IPS DF 6.9 (cell line): Measurements from ENCODE around the gene CDH16.
A peak's percentile ranks its signal among the peaks of the same experiment; 100 is the strongest.
"Not testable (repeated sequence)": the region's sequence is repeated elsewhere in the genome, so short reads cannot be mapped to it uniquely, and the experiment has no call there.

Experiments
- DNase-seq: peaks from one replicate; pipeline ENCODE4 v3.0.0-alpha.2; 2013; ENCODE audit warnings: low read depth, low spot score
- H3K27ac ChIP-seq: one replicate; pipeline ENCODE4 v1.5.1; 2013; ENCODE audit warnings: low read length, control low read depth
- H3K27me3 ChIP-seq: 2 replicates; pipeline ENCODE4 v1.6.1; 2013; ENCODE audit warnings: mild to moderate bottlenecking, low read length; ENCODE audit not compliant: control insufficient read depth, insufficient read depth
- H3K36me3 ChIP-seq: 2 replicates; pipeline ENCODE4 v1.6.1; 2013; ENCODE audit warnings: low read length; ENCODE audit not compliant: control insufficient read depth, insufficient read depth
- H3K4me1 ChIP-seq: 2 replicates; pipeline ENCODE4 v1.6.1; 2013; ENCODE audit warnings: low read length; ENCODE audit not compliant: control insufficient read depth, insufficient read depth
- H3K4me3 ChIP-seq: 2 replicates; pipeline ENCODE4 v1.5.1; 2013; ENCODE audit warnings: mild to moderate bottlenecking, low read length
- H3K9me3 ChIP-seq: 2 replicates; pipeline ENCODE4 v1.6.1; 2013; ENCODE audit warnings: low read length, inconsistent platforms; ENCODE audit not compliant: control insufficient read depth, insufficient read depth
- WGBS: extraction: QIAGEN DNeasy Blood & Tissue Kit; methylation state at CpG from one replicate; pipeline ENCODE4 v1.1.7; 2013; ENCODE audit warnings: mixed read lengths, missing lambda C conversion rate; ENCODE audit not compliant: insufficient read length, insufficient coverage; 5-methylcytosine and 5-hydroxymethylcytosine counted together

CDH16 gene, protein sequence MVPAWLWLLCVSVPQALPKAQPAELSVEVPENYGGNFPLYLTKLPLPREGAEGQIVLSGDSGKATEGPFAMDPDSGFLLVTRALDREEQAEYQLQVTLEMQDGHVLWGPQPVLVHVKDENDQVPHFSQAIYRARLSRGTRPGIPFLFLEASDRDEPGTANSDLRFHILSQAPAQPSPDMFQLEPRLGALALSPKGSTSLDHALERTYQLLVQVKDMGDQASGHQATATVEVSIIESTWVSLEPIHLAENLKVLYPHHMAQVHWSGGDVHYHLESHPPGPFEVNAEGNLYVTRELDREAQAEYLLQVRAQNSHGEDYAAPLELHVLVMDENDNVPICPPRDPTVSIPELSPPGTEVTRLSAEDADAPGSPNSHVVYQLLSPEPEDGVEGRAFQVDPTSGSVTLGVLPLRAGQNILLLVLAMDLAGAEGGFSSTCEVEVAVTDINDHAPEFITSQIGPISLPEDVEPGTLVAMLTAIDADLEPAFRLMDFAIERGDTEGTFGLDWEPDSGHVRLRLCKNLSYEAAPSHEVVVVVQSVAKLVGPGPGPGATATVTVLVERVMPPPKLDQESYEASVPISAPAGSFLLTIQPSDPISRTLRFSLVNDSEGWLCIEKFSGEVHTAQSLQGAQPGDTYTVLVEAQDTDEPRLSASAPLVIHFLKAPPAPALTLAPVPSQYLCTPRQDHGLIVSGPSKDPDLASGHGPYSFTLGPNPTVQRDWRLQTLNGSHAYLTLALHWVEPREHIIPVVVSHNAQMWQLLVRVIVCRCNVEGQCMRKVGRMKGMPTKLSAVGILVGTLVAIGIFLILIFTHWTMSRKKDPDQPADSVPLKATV

DNA sequence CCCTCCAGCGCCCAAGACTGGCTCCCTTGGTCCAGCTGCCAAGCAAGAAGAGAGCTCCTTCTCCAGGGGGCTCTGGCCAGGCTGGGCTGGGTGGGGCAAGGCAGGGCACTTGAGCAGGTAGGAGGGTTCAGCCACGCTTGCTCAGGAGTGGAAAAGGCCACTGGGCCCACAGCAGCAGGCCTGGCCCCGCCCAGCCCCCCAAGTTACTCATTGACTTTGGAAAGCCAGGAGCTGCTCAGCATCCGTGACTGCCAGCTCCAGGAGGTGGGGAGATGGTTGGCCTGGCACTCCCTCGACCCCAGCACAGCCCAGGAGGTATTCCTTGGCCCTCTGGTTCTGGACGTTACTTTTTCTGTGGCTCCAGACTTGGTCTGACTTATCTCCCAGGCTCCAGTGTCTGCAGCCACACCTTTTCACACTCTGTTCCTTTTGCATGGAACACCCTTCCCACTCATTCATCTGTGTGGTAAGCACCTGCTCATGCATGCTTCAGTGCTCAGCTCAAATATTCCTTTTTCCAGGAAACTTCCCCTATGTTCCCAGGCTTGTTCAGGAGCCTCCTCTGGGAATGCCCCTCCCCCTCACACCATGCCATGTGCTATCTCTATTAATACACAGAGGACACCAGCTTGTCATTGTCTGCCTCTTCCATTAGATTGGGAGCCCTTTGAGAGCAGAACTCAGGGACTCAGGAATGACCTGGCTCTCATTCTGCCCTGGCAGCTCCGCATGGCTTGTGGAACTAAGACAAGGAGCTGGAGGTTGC, at the start of gene CDH16:
Gene CDH16 (minus strand): TSS at position 83 of the 766 bp plus-strand sequence. CDS start 820 bp downstream, outside the sequence.
- H3K4me1 ChIP-seq, result no peaks in the 10 kb centered on the region
- H3K9me3 ChIP-seq, result no peaks in the 10 kb centered on the region
- DNase-seq, result no peak
- no peak within 1 kb of the TSS for H3K27ac ChIP-seq
- H3K27me3 ChIP-seq, result peaks cover 2% of the 10 kb centered on the region; the same call in 1 of the 2 replicates
- no peak within 1 kb of the TSS for H3K4me3 ChIP-seq
- no peaks in the 10 kb centered on the region for H3K36me3 ChIP-seq
- WGBS, result no CpG with 5 or more reads among the region's 7 CpGs

DNA sequence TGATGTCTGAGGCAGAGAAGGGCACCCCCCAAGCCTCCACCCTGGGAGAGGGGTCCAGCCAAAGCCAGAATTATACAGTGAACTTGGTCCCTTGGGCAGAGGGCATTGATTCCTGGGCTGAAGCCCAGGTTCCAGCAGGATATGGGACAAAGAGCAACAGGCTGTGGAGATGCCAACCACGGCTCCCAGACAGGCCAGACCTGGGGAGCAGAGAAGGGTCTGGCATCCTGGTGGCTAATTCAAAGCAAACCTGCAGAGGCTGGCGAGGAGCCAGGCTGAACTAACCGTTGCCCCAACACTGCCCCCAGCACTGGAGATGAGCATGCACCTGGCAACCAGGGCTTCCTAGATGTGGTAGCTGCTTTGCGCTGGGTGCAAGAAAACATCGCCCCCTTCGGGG, 45.4 kb upstream of the CDH16 start:
- no peak for DNase-seq
- Histone ChIP-seq H3K9me3 (no peaks in the 10 kb centered on the region), H3K27ac (no peak overlapping the region), H3K4me1 (peaks cover 2% of the 10 kb centered on the region; the same call in 1 of the 2 replicates), H3K27me3 (no peaks in the 10 kb centered on the region), H3K4me3 (no peak overlapping the region), H3K36me3 (no peaks in the 10 kb centered on the region)
- no CpG with 5 or more reads among the region's 6 CpGs for WGBS

DNA sequence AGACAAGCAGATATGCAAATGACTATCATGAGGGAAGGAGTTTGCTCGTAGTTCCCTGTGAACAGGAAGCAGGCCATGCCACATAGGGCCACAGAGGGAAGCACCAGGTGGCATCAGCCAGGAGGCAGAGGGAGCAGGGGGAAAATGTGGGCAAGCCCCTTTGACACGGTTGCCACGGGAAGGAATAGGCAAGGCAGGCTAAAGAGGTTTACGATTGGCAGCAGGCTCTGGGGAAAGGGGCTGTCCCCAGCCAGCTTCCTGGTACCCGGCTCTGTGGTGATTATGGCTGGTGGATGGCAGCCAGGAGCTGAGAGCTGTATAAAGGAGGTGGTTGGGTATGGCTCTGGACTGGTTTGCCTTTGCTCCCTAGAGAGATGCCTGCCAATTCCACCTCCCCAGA, 43.2 kb upstream of the CDH16 start:
- H3K27ac ChIP-seq, result no peak overlapping the region
- no CpG with 5 or more reads among the region's 5 CpGs for WGBS
- H3K9me3 ChIP-seq, result no peaks in the 10 kb centered on the region
- H3K27me3 ChIP-seq, result no peaks in the 10 kb centered on the region
- no peaks in the 10 kb centered on the region for H3K36me3 ChIP-seq
- H3K4me1 ChIP-seq, result peaks cover 2% of the 10 kb centered on the region; the same call in 1 of the 2 replicates
- H3K4me3 ChIP-seq, result no peak overlapping the region
- no peak for DNase-seq

DNA sequence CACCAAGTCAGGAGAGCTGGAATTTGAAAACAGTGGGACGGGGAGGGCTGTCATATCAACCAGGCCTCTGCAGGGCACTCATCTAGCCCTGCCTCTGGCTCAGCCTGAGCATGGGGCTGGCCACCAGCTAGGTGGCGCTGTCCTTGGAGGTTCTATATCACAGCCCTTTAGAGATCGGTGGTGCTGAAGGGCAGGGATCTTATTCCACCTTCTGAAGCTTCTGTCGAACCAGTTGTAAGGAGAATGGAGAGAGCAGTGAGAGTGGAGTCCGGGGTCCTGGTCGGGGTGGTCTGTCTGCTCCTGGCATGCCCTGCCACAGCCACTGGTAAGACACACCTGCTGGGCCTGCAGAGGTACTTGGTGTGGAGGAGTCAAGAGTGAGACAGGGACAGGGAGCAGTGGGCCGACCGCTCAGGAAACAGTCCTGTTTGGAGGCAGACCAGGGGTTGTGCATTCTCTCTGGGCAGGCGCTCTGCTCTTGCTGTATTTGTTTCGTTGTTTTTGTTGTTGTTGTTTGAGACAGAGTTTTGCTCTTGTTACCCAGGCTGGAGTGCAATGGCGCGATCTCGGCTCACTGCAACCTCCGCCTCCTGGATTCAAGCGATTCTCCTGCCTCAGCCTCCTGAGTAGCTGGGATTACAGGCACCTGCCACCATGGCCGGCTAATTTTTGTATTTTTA, 42.5 kb upstream of the CDH16 start, which contains the start of gene CES3:
Gene CES3 (plus strand): TSS at position 202 of the 680 bp plus-strand sequence. CDS start 42 bp downstream, at position 244.
- Histone ChIP-seq H3K36me3 (no peaks in the 10 kb centered on the region), H3K27me3 (no peaks in the 10 kb centered on the region), H3K9me3 (no peaks in the 10 kb centered on the region), H3K4me3 (peak within 1 kb of the TSS; percentile 24; the same call in 1 of the 2 replicates), H3K27ac (no peak within 1 kb of the TSS), H3K4me1 (peaks cover 2% of the 10 kb centered on the region; the same call in 1 of the 2 replicates)
- peak; percentile 79 for DNase-seq
- WGBS, result no CpG with 5 or more reads among the region's 16 CpGs

DNA sequence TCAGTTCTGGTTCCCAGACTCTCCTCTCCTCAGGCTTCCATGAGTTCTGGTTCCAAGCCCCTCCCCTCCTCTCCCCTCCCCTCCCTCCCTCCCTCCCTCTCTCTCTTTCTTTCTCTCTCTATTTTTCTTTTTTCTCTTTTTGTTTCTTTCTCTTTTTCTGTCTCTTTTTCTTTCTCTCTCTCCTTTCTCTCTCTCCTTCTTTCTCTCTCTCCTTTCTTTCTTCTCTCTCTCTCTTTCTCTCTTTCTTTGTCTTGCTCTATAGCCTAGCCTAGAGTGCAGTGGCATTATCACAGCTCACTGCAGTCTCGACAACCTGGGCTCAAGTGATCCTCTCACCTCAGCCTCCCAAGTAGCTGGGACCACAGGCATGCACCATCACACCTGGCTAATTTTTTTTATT, 41.6 kb upstream of the CDH16 start:
- H3K27me3 ChIP-seq, result no peaks in the 10 kb centered on the region
- no peak for DNase-seq
- H3K27ac ChIP-seq, result no peak overlapping the region
- no peaks in the 10 kb centered on the region for H3K36me3 ChIP-seq
- WGBS, result no CpG with 5 or more reads among the region's 1 CpG
- H3K9me3 ChIP-seq, result no peaks in the 10 kb centered on the region
- no peak overlapping the region for H3K4me3 ChIP-seq
- peaks cover 2% of the 10 kb centered on the region; the same call in 1 of the 2 replicates for H3K4me1 ChIP-seq

DNA sequence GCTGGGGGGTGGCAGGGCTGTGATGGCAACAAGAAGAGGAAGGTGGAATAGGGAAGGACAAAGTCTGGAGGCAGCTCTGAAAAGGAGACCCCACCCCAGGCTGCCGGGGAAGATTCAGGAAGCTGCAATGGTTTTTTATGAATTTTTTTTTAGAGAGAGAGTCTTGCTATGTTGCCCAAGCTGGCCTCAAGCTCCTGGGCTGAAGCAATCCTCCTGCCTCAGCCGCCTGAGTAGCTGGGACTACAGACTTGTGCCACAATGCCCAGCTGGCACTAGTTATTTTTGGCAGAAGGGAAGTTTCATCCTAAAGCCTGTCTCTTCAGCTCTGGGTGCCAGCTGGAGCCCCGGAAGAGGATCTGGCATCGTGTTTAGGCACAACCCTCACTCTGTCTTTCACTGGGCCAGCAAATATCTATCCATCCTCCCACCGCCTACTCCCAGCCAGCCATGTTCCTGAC, 41.0 kb upstream of the CDH16 start:
- Histone ChIP-seq H3K36me3 (no peaks in the 10 kb centered on the region), H3K4me3 (no peak overlapping the region), H3K4me1 (peaks cover 2% of the 10 kb centered on the region; the same call in 1 of the 2 replicates), H3K9me3 (no peaks in the 10 kb centered on the region), H3K27ac (no peak overlapping the region), H3K27me3 (no peaks in the 10 kb centered on the region)
- WGBS, result no CpG with 5 or more reads among the region's 5 CpGs
- DNase-seq, result no peak

DNA sequence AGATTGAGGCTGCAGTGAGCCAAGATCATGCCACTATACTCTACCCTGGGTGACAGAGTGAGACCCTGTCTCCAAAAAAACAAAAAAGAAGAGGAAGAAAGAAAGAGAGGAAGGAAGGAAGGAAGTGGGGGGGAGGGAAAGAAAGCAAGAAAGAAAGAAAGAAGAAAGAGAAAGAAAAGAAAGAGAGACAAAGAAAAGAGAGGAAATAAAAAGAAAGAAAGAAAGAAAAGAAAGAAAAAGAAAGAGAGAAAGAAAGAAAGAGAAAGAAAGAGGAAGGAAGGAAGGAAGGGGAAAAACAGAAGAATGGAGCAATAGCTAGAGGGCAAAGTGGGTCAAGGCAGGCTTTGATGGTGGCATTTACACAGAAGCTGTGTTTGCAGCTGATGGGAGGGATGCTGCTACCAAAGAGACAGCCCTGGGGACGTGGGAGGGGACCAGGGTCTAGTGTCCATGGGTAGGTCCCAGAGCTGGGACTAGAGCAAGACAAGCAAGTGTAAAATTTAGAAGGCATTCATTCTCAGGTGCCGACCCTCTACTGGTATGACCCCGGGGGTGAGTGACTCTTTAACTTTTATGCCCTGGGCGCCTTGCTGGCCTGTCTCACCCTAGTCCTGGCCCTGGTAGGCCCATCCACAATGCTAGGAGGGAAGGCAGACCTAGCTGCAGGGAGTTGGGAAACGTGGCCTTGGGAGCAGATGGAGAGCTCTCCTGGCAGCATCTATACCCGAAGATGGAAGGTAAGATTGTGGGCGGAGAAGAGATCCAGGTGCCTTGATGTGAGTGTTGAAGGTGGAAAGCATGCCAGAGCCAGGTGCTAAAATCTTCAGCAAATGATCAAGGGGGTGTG, 40.4 kb upstream of the CDH16 start:
- no peak overlapping the region for H3K27ac ChIP-seq
- H3K9me3 ChIP-seq, result no peaks in the 10 kb centered on the region
- no peak overlapping the region for H3K4me3 ChIP-seq
- no CpG with 5 or more reads among the region's 7 CpGs for WGBS
- peaks cover 2% of the 10 kb centered on the region; the same call in 1 of the 2 replicates for H3K4me1 ChIP-seq
- H3K27me3 ChIP-seq, result no peaks in the 10 kb centered on the region
- H3K36me3 ChIP-seq, result no peaks in the 10 kb centered on the region
- no peak for DNase-seq

DNA sequence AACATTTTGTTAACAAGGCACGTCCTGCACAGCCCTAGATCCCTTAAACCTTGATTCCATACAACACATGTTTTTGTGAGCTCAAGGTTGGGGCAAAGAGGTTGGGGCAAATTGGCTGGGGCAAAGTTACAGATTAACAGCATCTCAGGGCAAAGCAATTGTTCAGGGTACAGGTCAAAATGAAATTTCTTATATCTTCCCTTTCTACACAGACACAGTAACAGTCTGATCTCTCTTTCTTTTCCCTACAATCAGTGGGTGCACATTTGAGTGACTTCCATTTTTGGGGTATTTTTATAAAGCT, 37.4 kb upstream of the CDH16 start:
- not testable (repeated sequence) for DNase-seq
- WGBS, result no CpG with 5 or more reads among the region's 1 CpG

DNA sequence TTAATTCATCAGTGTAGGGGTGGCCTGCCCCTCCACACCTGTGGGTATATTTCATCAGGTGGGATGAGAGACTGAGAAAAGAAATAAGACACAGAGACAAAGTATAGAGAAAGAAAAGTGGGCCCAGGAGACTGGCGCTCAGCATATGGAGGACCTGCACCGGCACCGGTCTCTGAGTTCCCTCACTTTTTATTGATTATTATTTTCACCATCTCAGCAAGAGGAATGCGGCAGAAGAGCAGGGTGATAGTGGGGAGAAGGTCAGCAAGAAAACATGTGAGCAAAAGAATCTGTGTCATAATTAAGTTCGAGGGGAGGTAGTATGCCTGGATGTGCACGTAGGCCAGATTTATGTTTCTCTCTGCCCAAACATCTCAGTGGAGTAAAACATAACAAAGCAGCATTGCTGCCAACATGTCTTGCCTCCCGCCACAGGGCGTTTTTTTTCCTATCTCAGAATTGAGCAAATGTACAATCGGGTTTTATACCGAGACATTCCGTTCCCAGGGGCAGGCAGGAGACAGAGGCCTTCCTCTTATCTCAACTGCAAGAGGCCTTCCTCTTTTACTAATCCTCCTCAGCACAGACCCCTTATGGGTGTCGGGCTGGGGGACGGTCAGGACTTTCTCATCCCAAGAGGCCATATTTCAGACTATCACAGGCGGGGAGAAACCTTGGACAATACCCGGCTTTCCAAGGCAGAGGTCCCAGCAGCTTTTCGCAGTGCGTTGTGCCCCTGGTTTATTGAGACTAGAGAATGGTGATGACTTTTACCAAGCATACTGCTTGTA, 36.9 kb upstream of the CDH16 start:
- H3K4me1 ChIP-seq, DNase-seq, H3K27me3 ChIP-seq, H3K4me3 ChIP-seq, H3K27ac ChIP-seq, H3K36me3 ChIP-seq, H3K9me3 ChIP-seq: not testable (repeated sequence)
- no CpG with 5 or more reads among the region's 17 CpGs for WGBS

More for the DNA sequence above, 37.4 kb upstream of the CDH16 start:
- H3K36me3 ChIP-seq, H3K9me3 ChIP-seq, H3K27ac ChIP-seq, H3K4me3 ChIP-seq, H3K4me1 ChIP-seq, H3K27me3 ChIP-seq: not testable (repeated sequence)
